Activated CD4-positive, alpha-beta T cell treated with anti-CD3 and anti-CD28 coated beads for 36 hours (primary cell): ENCODE data around the gene PSMA1. TPM values are rescaled to one million over a fixed set of nuclear protein-coding genes. Genes with fewer than 3 reads are reported as not detected.
"Not testable (repeated sequence)": the region's sequence is repeated elsewhere in the genome, so short reads cannot be mapped to it uniquely, and the experiment has no call there.

Experiments used
- ATAC-seq: fragments of 200-7000 bp; cut with Tn5 transposase; one replicate; pipeline ENCODE4 v1.10.0; 2021; ENCODE audit warnings: mild to moderate bottlenecking, moderate library complexity
- CTCF ChIA-PET: fragments of 350-600 bp; sonication (Branson Sonifier 250); formaldehyde crosslinking; loops from one replicate; lab custom pipeline; 2021; ENCODE audit warnings: antibody characterized with exemption; lab: Charles Lee
- POLR2A ChIA-PET: fragments of 350-600 bp; sonication (Branson Sonifier 250); formaldehyde crosslinking; loops from one replicate; lab custom pipeline; 2021; ENCODE audit warnings: antibody characterized with exemption, inconsistent platforms; lab: Charles Lee
- DNase-seq: peaks from one replicate; pipeline ENCODE4 v3.0.0-alpha.2; 2020
- H3K27ac Mint-ChIP-seq: one replicate; pipeline ENCODE4 v1.8.0; 2021; ENCODE audit warnings: mixed read lengths
- H3K27me3 Mint-ChIP-seq: one replicate; pipeline ENCODE4 v1.8.0; 2021; ENCODE audit warnings: mixed read lengths
- H3K36me3 Mint-ChIP-seq: one replicate; pipeline ENCODE4 v1.8.0; 2021; ENCODE audit warnings: low read depth, mixed read lengths
- H3K4me1 Mint-ChIP-seq: one replicate; pipeline ENCODE4 v1.8.0; 2021; ENCODE audit warnings: mixed read lengths
- H3K4me3 Mint-ChIP-seq: one replicate; pipeline ENCODE4 v1.8.0; 2021; ENCODE audit warnings: mild to moderate bottlenecking, moderate library complexity, mixed read lengths
- H3K9me3 Mint-ChIP-seq: one replicate; pipeline ENCODE4 v1.8.0; 2021; ENCODE audit warnings: low read depth, mixed read lengths
- intact Hi-C, 2 experiments: fragments of 100-400 bp; cut with DNase I in 1 of 2; cut with micrococcal nuclease in 1 of 2; formaldehyde crosslinking; loops; one replicate each; pipeline versions ENCODE4 v1.14.2 to v1.15.1; 2022 to 2024; cut with DNase I, micrococcal nuclease
- total RNA-seq, 2 experiments: library from RNA; stranded (reverse); gene quantifications; one replicate each; pipeline ENCODE4 v1.2.3, GENCODE V29; 2021

PSMA1 gene
- total RNA-seq: 100 to 1,000 TPM; 231 to 330 TPM

DNA sequence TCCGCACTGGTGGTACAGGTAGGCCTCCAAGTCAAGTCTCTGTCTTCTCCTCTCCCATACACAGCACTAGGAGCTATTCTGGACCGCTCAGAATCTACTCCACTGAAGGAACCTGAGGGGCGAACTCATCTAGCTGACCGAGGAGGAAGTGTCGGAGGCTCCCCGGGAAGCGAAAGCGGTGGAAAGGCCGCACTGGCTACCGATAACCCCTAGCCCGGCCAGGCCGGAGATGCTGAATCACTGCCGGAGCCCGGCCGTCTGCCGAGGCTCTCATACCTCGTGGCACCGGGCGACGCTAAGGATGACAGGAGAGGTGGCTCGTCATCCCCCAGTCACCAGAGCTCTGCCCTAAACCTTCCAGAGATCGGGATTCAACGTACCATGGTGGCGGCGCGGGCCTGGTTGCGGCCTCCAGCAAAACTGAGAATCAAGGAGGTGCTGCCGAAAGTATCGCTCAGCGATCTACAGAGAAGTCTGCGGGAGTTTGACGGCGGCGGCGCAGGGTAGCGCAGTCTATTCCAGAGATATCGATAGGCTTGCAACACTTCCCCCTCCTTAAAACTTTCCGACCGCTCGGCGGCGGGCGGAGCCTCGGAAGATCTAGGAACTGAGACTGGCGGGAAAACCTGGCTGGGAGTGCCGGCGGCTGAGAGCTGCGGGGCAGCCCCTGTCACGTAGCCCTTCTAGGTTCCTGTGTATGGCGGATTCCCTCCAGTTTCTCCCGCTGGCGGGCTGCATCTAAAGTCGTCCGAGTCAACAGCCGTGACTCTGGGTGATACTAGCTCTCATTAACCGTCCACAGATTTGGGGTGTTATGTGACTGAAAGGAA, at the start of gene PSMA1:
TSS of gene PSMA1 (minus strand) at position 470 of the 830 bp plus-strand sequence. CDS start at position 383, 87 bp downstream.
- CTCF ChIA-PET: interaction anchor here (0.6 to 2.3 kb wide), 8 partner anchors 10 to 388 kb away, joined by 3 to 13 read pairs (median 3); no protein-coding TSS in a partner anchor
- no peaks in the 10 kb centered on the region for H3K9me3 Mint-ChIP-seq
- peak within 1 kb of the TSS; percentile 95 for H3K27ac Mint-ChIP-seq
- intact Hi-C loops: loop anchor here (1.0 to 5.0 kb wide), 13 partner anchors 17 to 851 kb away; partner anchors contain the start of genes COPB1 (in 2 of the 2), CALCB (in 1 of the 2) and FAR1 (in 1 of the 2)
- ATAC-seq (peak; percentile 87), DNase-seq (peak; percentile 98)
- peaks cover 25% of the 10 kb centered on the region for H3K4me1 Mint-ChIP-seq
- H3K4me3 Mint-ChIP-seq: peak within 1 kb of the TSS; percentile 93
- POLR2A ChIA-PET: interaction anchor here (0.6 to 1.8 kb wide), 11 partner anchors 20 to 220 kb away, joined by 3 to 7 read pairs (median 4); no protein-coding TSS in a partner anchor
- H3K27me3 Mint-ChIP-seq: no peaks in the 10 kb centered on the region
- H3K36me3 Mint-ChIP-seq: peaks cover 29% of the 10 kb centered on the region

DNA sequence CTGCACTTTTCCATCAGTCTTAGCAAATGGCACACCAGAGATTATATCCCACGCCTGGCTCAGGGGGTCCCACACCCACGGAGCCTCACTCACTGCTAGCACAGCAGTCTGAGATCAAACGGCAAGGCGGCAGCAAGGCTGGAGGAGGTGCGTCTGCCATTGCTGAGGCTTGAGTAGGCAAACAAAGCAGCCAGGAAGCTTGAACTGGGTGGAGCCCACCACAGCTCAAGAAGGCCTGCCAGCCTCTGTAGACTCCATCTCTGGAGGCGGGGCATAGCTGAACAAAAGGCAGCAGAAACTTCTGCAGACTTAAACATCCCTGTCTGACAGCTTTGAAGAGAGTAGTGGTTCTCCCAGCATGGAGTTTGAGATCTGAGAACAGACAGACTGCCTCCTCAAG, 49.3 kb upstream of the PSMA1 start:
- intact Hi-C loops, H3K4me3 Mint-ChIP-seq, H3K27ac Mint-ChIP-seq, H3K27me3 Mint-ChIP-seq, ATAC-seq: not testable (repeated sequence)
- Mint-ChIP-seq H3K36me3 (peaks cover 57% of the 10 kb centered on the region), H3K9me3 (peaks cover 33% of the 10 kb centered on the region), H3K4me1 (peaks cover 51% of the 10 kb centered on the region)
- POLR2A ChIA-PET: interaction anchor here (0.9 kb wide), 1 partner anchor 9 kb away, joined by 3 read pairs; no protein-coding TSS in a partner anchor
- DNase-seq: peak; percentile 13
- CTCF ChIA-PET: interaction anchor here (1.6 kb wide), 1 partner anchor 7 kb away, joined by 4 read pairs; no protein-coding TSS in a partner anchor

DNA sequence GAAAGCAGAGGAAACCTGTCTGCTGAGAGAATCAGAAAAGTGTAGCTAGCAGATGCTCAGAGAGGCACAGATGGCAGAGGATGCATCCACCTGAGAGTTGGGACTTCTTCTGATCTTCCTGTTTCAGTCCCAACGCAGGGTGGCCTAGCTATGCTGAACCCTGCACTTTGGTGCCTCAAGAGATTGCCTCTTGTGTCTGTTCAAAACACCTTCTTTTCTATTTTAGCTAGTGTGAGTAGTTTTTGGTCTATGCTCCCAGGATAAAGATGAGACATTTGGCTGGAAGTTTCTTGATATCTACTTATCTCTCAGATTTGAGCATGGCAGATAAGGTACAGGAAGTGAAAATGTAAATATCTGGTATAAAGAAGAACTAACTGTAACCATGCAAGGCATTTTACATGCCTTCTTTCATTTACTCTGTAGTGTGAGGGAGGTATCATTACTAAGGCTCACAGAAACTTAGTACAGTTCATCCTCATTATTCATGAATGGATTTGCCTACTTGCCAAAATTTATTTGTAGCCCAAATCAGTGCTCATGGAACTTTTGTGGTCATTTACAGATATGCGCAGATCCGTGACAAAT, 47.0 kb upstream of the PSMA1 start:
- POLR2A ChIA-PET: no interaction called here
- ATAC-seq: no peak
- no peak for DNase-seq
- CTCF ChIA-PET: interaction anchor here (1.4 kb wide), 1 partner anchor 15 kb away, joined by 3 read pairs; no protein-coding TSS in a partner anchor
- no peak overlapping the region for H3K27ac Mint-ChIP-seq
- H3K9me3 Mint-ChIP-seq: peaks cover 24% of the 10 kb centered on the region
- peaks cover 55% of the 10 kb centered on the region for H3K4me1 Mint-ChIP-seq
- no peak overlapping the region for H3K4me3 Mint-ChIP-seq
- H3K36me3 Mint-ChIP-seq: peaks cover 45% of the 10 kb centered on the region
- intact Hi-C loops: no loop called here
- no peaks in the 10 kb centered on the region for H3K27me3 Mint-ChIP-seq

DNA sequence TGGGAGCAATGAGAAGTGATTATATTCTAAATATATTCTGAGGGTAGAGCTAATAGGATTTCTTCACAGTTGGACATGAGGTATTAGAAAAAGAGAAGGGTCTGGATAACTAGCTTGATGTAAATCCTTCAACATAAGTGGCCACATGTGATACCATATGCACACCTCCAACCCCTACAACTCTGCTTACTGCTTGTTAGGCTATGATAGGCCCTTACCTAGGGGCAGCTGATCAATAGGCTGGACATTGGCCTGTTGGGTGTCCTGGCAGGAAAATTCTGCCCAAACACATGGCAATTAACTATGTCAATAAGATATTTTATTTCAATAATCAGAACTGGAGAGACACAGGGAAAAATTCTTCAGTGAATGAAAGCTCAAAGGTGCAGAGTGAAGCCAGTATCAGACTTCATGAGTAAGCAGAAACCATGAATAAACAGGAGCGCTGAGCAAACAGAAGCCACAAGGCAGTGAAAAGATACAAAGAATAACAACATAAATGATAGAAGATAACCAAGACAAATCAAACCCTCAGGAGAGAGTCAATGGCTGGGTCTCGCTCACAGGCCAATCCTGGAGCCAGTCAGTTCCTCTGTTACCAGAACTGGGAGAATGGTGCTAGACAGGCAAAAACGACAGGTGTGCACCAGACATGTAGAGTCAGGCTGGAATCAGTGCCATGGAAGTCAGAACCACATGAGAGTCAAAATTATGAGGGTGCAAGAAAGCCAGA, 46.3 kb upstream of the PSMA1 start:
- Mint-ChIP-seq H3K27me3 (no peaks in the 10 kb centered on the region), H3K9me3 (peaks cover 20% of the 10 kb centered on the region), H3K4me1 (peaks cover 60% of the 10 kb centered on the region), H3K4me3 (no peak overlapping the region), H3K36me3 (peaks cover 41% of the 10 kb centered on the region), H3K27ac (no peak overlapping the region)
- POLR2A ChIA-PET: interaction anchor here (0.7 kb wide), 1 partner anchor 219 kb away, joined by 3 read pairs; no protein-coding TSS in a partner anchor
- ATAC-seq (no peak), DNase-seq (no peak)
- intact Hi-C loops: no loop called here
- CTCF ChIA-PET: interaction anchor here (0.6 to 1.4 kb wide), 3 partner anchors 9 to 23 kb away, joined by 3 to 4 read pairs (median 3); no protein-coding TSS in a partner anchor

DNA sequence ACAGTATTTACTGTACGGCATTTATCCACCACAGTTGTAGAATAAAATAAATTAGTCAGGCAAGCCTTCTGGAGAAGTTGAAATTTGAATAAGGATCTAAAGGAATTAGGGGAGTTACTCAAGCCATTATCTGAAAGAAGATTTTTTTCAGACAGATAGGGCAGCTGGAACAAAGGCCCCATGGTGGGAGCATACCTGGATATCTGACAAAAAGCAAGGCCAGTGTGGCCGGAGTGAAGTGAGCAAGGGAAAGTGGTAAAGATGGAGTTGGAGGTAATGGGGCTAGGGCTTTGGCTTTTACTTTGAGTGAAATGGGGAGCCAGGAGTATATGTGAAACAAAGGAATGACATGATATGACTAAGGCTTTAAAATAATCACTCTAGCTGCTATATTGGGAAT, 45.7 kb upstream of the PSMA1 start:
- DNase-seq: no peak
- no peak overlapping the region for H3K27ac Mint-ChIP-seq
- no peak for ATAC-seq
- POLR2A ChIA-PET: interaction anchor here (0.7 kb wide), 1 partner anchor 220 kb away, joined by 3 read pairs; no protein-coding TSS in a partner anchor
- intact Hi-C loops: no loop called here
- H3K9me3 Mint-ChIP-seq: peaks cover 19% of the 10 kb centered on the region
- CTCF ChIA-PET: interaction anchor here (0.6 to 1.4 kb wide), 3 partner anchors 10 to 23 kb away, joined by 3 to 4 read pairs (median 3); no protein-coding TSS in a partner anchor
- peaks cover 64% of the 10 kb centered on the region for H3K4me1 Mint-ChIP-seq
- H3K27me3 Mint-ChIP-seq: no peaks in the 10 kb centered on the region
- no peak overlapping the region for H3K4me3 Mint-ChIP-seq
- H3K36me3 Mint-ChIP-seq: peaks cover 38% of the 10 kb centered on the region

DNA sequence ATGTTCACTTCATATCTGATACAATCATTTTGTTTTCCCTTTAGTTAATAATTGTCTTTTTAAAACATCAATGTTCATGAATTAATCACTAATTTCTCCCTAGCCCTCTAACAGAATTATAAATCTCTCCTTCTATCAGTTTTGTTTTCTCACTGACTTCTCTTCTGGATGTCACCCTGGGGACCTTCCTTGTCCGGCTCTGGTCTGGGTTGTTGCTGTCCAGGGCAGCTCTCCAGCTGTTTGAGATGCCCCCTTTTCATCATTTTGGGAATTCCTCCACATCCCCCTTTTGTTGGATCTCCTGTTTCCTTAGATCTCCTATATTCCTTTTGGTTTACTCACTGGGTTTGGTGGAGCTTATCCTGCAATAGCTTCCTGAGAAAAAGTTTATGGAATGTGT, 35.6 kb upstream of the PSMA1 start:
- peak overlapping the region; percentile 63 for H3K27ac Mint-ChIP-seq
- peaks cover 3% of the 10 kb centered on the region for H3K9me3 Mint-ChIP-seq
- DNase-seq (no peak), ATAC-seq (no peak)
- peaks cover 39% of the 10 kb centered on the region for H3K4me1 Mint-ChIP-seq
- no peak overlapping the region for H3K4me3 Mint-ChIP-seq
- intact Hi-C loops: no loop called here
- no peaks in the 10 kb centered on the region for H3K27me3 Mint-ChIP-seq
- ChIA-PET POLR2A (no interaction called here), CTCF (interaction anchor here (1.3 to 1.9 kb wide), 2 partner anchors 9 to 351 kb away, joined by 3 to 5 read pairs; no protein-coding TSS in a partner anchor)
- peaks cover 10% of the 10 kb centered on the region for H3K36me3 Mint-ChIP-seq

DNA sequence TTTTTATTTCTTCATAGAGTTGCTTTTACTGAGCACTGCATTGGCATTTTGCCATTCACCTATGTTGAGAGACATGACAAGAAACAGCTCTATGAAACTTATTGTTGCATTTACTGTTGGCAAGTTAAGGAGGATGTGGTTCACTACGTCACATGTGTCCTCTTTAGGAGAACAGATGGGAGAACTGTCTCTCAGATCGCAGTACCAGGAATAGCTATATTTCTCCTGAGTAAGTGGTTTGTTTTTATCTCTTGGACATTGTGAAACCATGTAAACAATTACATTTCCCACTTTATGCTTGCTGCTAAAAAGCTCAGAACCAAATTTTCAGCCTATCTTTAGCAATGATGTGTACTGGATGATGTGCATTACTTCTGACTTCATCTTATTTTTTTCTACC, 34.8 kb upstream of the PSMA1 start:
- no peaks in the 10 kb centered on the region for H3K27me3 Mint-ChIP-seq
- H3K36me3 Mint-ChIP-seq: peaks cover 7% of the 10 kb centered on the region
- ChIA-PET CTCF (interaction anchor here (0.5 to 1.9 kb wide), 3 partner anchors 8 to 230 kb away, joined by 4 to 7 read pairs (median 5); no protein-coding TSS in a partner anchor), POLR2A (no interaction called here)
- peak overlapping the region; percentile 3 for H3K4me3 Mint-ChIP-seq
- intact Hi-C loops: no loop called here
- peaks cover 3% of the 10 kb centered on the region for H3K9me3 Mint-ChIP-seq
- no peak for DNase-seq
- peak overlapping the region; percentile 22 for H3K27ac Mint-ChIP-seq
- H3K4me1 Mint-ChIP-seq: peaks cover 37% of the 10 kb centered on the region
- peak; percentile 90 for ATAC-seq

DNA sequence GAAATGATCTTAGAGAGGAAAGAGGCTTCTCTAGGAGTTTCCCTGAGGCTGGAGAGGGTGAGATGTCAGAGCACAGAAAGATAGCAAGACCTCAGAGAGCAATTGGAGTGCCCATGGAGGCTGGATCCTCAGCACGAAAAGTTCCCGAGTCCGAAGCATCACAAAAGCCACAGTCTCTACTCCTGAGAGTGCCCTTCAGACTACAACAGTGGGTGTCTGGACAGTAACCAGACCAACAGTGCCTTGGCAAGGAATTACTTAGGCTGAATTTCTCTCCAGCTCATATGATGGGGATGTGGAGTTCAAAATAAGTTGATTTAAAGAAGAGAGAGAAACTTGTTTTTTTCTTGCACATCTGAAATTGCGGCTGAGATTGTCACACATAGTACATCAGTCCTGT, 31.9 kb upstream of the PSMA1 start:
- POLR2A ChIA-PET: interaction anchor here (0.9 kb wide), 1 partner anchor 31 kb away, joined by 3 read pairs; no protein-coding TSS in a partner anchor
- H3K4me1 Mint-ChIP-seq: peaks cover 34% of the 10 kb centered on the region
- H3K36me3 Mint-ChIP-seq: peaks cover 2% of the 10 kb centered on the region

DNA sequence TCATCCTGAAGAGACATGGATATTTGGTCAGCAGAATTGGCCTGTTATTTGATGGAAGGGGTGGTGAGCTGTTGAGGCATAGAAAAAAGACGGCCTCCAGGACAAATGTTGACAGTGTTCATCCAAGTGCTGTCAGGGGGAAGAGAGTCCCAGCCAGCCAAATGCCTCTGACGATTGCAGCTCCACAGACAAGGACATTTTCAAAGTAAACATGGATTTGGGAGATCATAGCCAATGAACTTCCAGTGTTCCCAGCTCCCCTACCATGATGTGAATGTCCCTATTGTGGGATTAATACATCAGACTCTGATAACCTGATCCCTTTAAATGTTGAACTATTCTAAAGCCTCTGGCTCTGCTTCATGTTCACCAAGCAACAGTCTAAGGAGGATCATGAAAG, 31.2 kb upstream of the PSMA1 start:
- Mint-ChIP-seq H3K27ac (no peak overlapping the region), H3K36me3 (peaks cover 2% of the 10 kb centered on the region), H3K27me3 (no peaks in the 10 kb centered on the region), H3K4me3 (no peak overlapping the region), H3K4me1 (peaks cover 37% of the 10 kb centered on the region), H3K9me3 (no peaks in the 10 kb centered on the region)
- ATAC-seq: no peak
- no peak for DNase-seq
- intact Hi-C loops: no loop called here
- CTCF ChIA-PET: no interaction called here
- POLR2A ChIA-PET: interaction anchor here (0.9 kb wide), 1 partner anchor 31 kb away, joined by 3 read pairs; no protein-coding TSS in a partner anchor

More for the DNA sequence above, 31.9 kb upstream of the PSMA1 start:
- H3K27ac Mint-ChIP-seq: no peak overlapping the region
- no peaks in the 10 kb centered on the region for H3K9me3 Mint-ChIP-seq
- CTCF ChIA-PET: interaction anchor here (1.0 kb wide), 1 partner anchor 14 kb away, joined by 3 read pairs; no protein-coding TSS in a partner anchor
- intact Hi-C loops: no loop called here
- no peak overlapping the region for H3K4me3 Mint-ChIP-seq
- no peak for ATAC-seq
- H3K27me3 Mint-ChIP-seq: no peaks in the 10 kb centered on the region
- no peak for DNase-seq

DNA sequence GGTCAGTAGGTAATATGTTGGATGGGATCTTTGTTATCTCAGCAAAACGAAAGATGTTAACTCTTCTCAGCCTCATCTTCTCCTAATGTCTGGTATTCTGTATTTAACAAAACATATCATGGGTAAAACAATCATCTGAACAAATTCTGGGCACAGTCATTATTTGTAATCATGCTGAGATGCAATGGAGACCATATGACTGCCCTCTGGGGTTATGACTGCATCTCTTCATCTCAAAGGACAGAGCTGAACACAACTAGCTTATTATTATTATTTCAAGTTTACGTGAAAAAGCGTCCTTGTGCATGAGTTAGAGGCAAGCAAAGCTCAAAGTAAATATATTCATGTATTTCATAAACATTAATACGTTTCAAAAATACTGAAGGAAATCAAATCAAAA, 29.7 kb upstream of the PSMA1 start:
- Mint-ChIP-seq H3K36me3 (peaks cover 2% of the 10 kb centered on the region), H3K27me3 (no peaks in the 10 kb centered on the region), H3K4me1 (peaks cover 35% of the 10 kb centered on the region), H3K9me3 (peaks cover under 1% of the 10 kb centered on the region), H3K4me3 (no peak overlapping the region), H3K27ac (peak overlapping the region; percentile 14)
- POLR2A ChIA-PET: no interaction called here
- CTCF ChIA-PET: interaction anchor here (0.6 to 0.7 kb wide), 2 partner anchors 86 to 358 kb away, joined by 3 read pairs; no protein-coding TSS in a partner anchor
- intact Hi-C loops: no loop called here
- ATAC-seq (no peak), DNase-seq (no peak)
